Calu3 (cell line): ENCODE data around the gene ERFL. TPM values are rescaled to one million over a fixed set of nuclear protein-coding genes. Genes with fewer than 3 reads are reported as not detected.

Experiments used
- BruUV-seq: library from RNA; stranded (reverse); fragments of 400-500 nt; replicated peaks from 2 replicates; lab custom pipeline; 2021; lab: Mats Ljungman, UMichigan
- CTCF ChIA-PET: fragments of 300-600 bp; sonication (Branson Sonifier 250); formaldehyde crosslinking; loops from one replicate; lab custom pipeline; 2022; ENCODE audit warnings: antibody characterized with exemption; lab: Charles Lee
- DNase-seq: peaks from one replicate; pipeline ENCODE4 v3.0.0; 2022
- H3K27ac Mint-ChIP-seq: one replicate; pipeline ENCODE4 v1.8.0; 2022; ENCODE audit warnings: mixed read lengths; ENCODE audit not compliant: unreplicated experiment
- H3K27me3 Mint-ChIP-seq: one replicate; pipeline ENCODE4 v1.8.0; 2022; ENCODE audit warnings: mixed read lengths; ENCODE audit not compliant: unreplicated experiment
- H3K36me3 Mint-ChIP-seq: one replicate; pipeline ENCODE4 v1.8.0; 2022; ENCODE audit warnings: mild to moderate bottlenecking, moderate library complexity, mixed read lengths; ENCODE audit not compliant: insufficient read depth, unreplicated experiment
- H3K4me1 Mint-ChIP-seq: one replicate; pipeline ENCODE4 v1.8.0; 2022; ENCODE audit warnings: mild to moderate bottlenecking, low read depth, mixed read lengths; ENCODE audit not compliant: unreplicated experiment
- H3K4me3 Mint-ChIP-seq: one replicate; pipeline ENCODE4 v1.8.0; 2022; ENCODE audit warnings: mild to moderate bottlenecking, low read depth, moderate library complexity, mixed read lengths; ENCODE audit not compliant: unreplicated experiment
- H3K9me3 Mint-ChIP-seq: one replicate; pipeline ENCODE4 v1.8.0; 2022; ENCODE audit warnings: low read depth, mixed read lengths; ENCODE audit not compliant: unreplicated experiment
- intact Hi-C: fragments of 100-400 bp; cut with micrococcal nuclease; formaldehyde crosslinking; loops from one replicate; pipeline ENCODE4 v1.10.0; 2022; ENCODE audit not compliant: unreplicated experiment
- total RNA-seq: library from RNA; stranded (reverse); gene quantifications from 2 replicates; pipeline ENCODE4 v1.2.3, GENCODE V29; 2022
- TF ChIP-seq, protein P1 (sequence below): fragments of 200-600 bp; IDR thresholded peaks from one replicate; pipeline ENCODE4 v1.8.0; 2022; ENCODE audit warnings: antibody characterized with exemption; ENCODE audit not compliant: unreplicated experiment

Gene ERFL
- total RNA-seq, 1 experiment from 2014 or later = 0.21 TPM

DNA sequence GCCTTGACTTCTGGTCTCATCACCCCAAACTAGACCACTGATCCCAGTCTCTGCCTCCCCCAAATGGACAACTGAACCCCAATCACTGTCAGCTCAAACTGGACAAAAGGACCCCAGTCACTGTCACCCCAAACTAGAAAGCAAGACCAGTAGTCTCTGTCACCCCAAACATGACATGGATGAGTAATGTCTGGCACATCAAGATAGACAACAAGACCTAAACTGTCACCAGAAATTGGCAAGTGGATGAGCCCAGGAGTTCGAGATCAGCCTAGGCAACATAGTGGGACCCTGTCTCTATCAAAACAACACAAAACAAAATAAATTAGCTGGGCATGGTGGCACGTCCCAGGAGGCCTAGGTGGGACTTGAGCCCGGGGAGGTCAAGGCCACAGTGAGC is 18.8 kb upstream of the ERFL start:
- CTCF ChIA-PET = no interaction called here
- TF ChIP-seq, protein P1, sequence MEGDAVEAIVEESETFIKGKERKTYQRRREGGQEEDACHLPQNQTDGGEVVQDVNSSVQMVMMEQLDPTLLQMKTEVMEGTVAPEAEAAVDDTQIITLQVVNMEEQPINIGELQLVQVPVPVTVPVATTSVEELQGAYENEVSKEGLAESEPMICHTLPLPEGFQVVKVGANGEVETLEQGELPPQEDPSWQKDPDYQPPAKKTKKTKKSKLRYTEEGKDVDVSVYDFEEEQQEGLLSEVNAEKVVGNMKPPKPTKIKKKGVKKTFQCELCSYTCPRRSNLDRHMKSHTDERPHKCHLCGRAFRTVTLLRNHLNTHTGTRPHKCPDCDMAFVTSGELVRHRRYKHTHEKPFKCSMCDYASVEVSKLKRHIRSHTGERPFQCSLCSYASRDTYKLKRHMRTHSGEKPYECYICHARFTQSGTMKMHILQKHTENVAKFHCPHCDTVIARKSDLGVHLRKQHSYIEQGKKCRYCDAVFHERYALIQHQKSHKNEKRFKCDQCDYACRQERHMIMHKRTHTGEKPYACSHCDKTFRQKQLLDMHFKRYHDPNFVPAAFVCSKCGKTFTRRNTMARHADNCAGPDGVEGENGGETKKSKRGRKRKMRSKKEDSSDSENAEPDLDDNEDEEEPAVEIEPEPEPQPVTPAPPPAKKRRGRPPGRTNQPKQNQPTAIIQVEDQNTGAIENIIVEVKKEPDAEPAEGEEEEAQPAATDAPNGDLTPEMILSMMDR = no peak
- Mint-ChIP-seq H3K9me3 (no peaks in the 10 kb centered on the region), H3K36me3 (peaks cover 4% of the 10 kb centered on the region), H3K27me3 (peaks cover 13% of the 10 kb centered on the region), H3K4me1 (peaks cover 7% of the 10 kb centered on the region), H3K27ac (no peak overlapping the region), H3K4me3 (no peak overlapping the region)
- no TSS peak for BruUV-seq
- DNase-seq = no peak
- intact Hi-C loops = no loop called here

DNA sequence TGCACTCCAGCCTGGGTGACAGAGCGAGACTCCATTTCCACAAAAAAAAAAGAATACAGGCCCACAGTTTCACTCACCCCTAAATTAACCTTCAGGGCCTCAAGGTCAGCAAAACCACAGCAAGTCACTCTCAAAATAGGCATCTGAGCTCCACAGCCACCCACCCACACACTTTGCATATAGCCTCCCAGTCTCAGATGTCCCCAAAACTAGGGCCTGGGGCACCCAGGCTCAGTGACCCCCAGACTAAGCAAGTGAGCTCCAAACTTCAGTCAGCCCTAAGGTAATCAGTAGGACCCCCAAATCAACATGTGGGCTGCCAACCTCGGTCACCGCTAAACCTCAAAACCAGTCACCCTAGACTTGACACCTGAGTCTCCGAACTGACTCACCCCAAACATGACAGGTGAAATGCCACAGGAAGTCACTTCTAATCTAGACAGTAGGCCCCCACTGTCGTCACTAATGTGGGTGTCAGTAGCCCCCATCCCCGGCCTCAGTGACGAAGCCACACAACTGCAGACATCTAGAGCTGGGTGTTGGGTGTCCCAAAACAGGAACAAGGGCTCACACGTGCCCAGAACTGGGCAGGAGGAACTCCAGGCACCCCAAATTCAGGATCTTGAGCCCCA is 17.0 kb upstream of the ERFL start:
- CTCF ChIA-PET = no interaction called here
- DNase-seq = no peak
- Mint-ChIP-seq H3K27ac (no peak overlapping the region), H3K27me3 (peaks cover 32% of the 10 kb centered on the region), H3K36me3 (peaks cover 10% of the 10 kb centered on the region), H3K4me1 (no peaks in the 10 kb centered on the region), H3K4me3 (no peak overlapping the region), H3K9me3 (no peaks in the 10 kb centered on the region)
- TF ChIP-seq, protein P1 = no peak
- BruUV-seq = no TSS peak
- intact Hi-C loops = no loop called here

DNA sequence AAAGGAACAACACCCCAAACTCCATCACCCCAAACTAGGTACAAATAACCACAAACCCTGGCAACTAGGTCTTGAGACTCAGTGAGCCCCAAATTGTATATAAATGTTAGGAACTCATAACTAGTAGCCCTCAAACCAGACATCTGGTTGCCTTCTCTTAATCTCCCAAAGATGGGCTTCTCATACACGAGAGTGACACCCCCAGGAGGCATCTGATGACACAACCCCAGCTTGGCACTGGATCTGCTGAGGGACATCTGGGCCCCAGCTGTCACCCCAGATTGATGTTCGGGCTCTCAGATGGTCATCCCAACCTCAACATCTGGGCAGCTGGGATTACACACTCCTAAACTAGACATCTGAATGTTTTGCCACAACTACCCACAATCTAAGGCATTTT is 16.1 kb upstream of the ERFL start:
- no peak overlapping the region for H3K27ac Mint-ChIP-seq
- H3K27me3 Mint-ChIP-seq = peaks cover 36% of the 10 kb centered on the region
- no peak overlapping the region for H3K4me3 Mint-ChIP-seq
- H3K9me3 Mint-ChIP-seq = no peaks in the 10 kb centered on the region
- CTCF ChIA-PET = interaction anchor here (0.6 kb wide), 2 partner anchors 10 to 17 kb away, joined by 3 to 5 read pairs; no protein-coding TSS in a partner anchor
- no TSS peak for BruUV-seq
- intact Hi-C loops = no loop called here
- DNase-seq = no peak
- H3K4me1 Mint-ChIP-seq = no peaks in the 10 kb centered on the region
- peaks cover 10% of the 10 kb centered on the region for H3K36me3 Mint-ChIP-seq
- TF ChIP-seq, protein P1 = no peak

DNA sequence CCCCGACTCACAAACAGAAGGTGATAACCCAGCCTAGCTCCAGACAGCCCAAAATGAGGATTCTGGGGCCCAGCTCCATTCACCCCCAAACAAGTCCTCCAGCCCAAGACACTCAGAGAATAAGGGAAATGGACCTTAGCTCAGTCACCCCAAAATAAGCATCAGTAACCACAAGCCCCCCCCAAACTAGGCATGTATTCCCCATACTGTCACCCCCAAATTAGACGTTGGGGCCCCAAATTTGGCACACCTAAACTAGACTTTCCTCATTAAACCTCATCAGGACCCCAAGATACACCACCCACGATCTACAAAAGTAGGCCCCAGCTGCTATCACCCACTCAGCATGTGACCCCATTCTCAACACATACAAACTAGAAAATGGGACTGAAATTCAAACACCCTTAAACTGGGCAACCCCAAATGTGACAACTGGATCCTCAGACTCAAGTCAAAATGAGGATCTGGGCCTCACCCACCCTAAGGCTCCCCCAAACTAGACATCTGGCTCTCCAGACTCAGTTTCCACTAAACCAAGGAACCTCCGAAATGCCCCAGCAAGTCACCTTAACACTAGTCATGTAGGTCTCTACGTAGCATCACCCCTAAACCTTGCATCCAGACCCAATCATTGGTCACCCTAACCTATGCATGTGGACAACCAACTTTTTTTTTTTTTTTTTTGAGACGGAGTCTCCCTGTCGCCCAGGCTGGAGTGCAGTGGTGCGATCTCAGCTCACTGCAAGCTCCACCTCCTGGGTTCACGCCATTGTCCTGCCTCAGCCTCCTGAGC is 13.4 kb upstream of the ERFL start:
- Mint-ChIP-seq H3K4me1 (peaks cover 3% of the 10 kb centered on the region), H3K9me3 (no peaks in the 10 kb centered on the region), H3K4me3 (peak overlapping the region; percentile 66), H3K27me3 (peaks cover 36% of the 10 kb centered on the region), H3K36me3 (peaks cover 15% of the 10 kb centered on the region), H3K27ac (no peak overlapping the region)
- TF ChIP-seq, protein P1 = no peak
- DNase-seq = no peak
- intact Hi-C loops = no loop called here
- no TSS peak for BruUV-seq
- CTCF ChIA-PET = no interaction called here
